NT2/D1 (cell line): ENCODE results near the gene PHF2.

Experiments used
- SUZ12 ChIP-seq: IDR thresholded peaks from 2 replicates; pipeline ENCODE4 v1.6.1; 2011; ENCODE audit not compliant: insufficient read length, insufficient read depth; ENCODE audit errors: extremely low read depth
- ZNF274 ChIP-seq: IDR thresholded peaks from 2 replicates; pipeline ENCODE4 v1.6.1; 2011; ENCODE audit warnings: mild to moderate bottlenecking, low read depth, low read length

GRCh38 chr9:93595461-93595860 lies 19.1 kb downstream of the PHF2 start:
- TF ChIP-seq ZNF274 (no peak), SUZ12 (no peak)
